Measurements from ENCODE around the gene ITGB4. TPM values are rescaled to one million over a fixed set of nuclear protein-coding genes. Genes with fewer than 3 reads are reported as not detected.

Gene ITGB4
- total RNA-seq, 1 donor from 2014 or later: 1.3 TPM

GRCh38 chr17:75691371-75691791 lies 29.9 kb upstream of the ITGB4 start:
- no peaks in the 10 kb centered on the region for H3K9me3 Mint-ChIP-seq
- H3K27ac Mint-ChIP-seq: peak overlapping the region; percentile 71
- H3K36me3 Mint-ChIP-seq (ENCODE audit: low read depth): peaks cover 45% of the 10 kb centered on the region
- H3K4me3 Mint-ChIP-seq (ENCODE audit: low read depth): no peak overlapping the region
- peaks cover 53% of the 10 kb centered on the region for H3K4me1 Mint-ChIP-seq (ENCODE audit: low read depth)
- H3K27me3 Mint-ChIP-seq (ENCODE audit: low read depth): no peaks in the 10 kb centered on the region
- no peak for DNase-seq (ENCODE audit: low spot score)
- intact Hi-C loops (cut with micrococcal nuclease): no loop called here

- Mint-ChIP-seq H3K9me3 (no peaks in the 10 kb centered on the region), H3K4me3 (ENCODE audit: low read depth) (no peak overlapping the region), H3K27me3 (ENCODE audit: low read depth) (no peaks in the 10 kb centered on the region), H3K36me3 (ENCODE audit: low read depth) (peaks cover 40% of the 10 kb centered on the region), H3K27ac (peak overlapping the region; percentile 73), H3K4me1 (ENCODE audit: low read depth) (peaks cover 48% of the 10 kb centered on the region)
- DNase-seq (ENCODE audit: low spot score): no peak
- intact Hi-C loops (cut with micrococcal nuclease): no loop called here
Observed at GRCh38 chr17:75691801-75692626, 29.2 kb upstream of the ITGB4 start.

- no peak for DNase-seq (ENCODE audit: low spot score)
- no peaks in the 10 kb centered on the region for H3K27me3 Mint-ChIP-seq (ENCODE audit: low read depth)
- H3K4me3 Mint-ChIP-seq (ENCODE audit: low read depth): no peak overlapping the region
- H3K36me3 Mint-ChIP-seq (ENCODE audit: low read depth): peaks cover 38% of the 10 kb centered on the region
- no peaks in the 10 kb centered on the region for H3K9me3 Mint-ChIP-seq
- intact Hi-C loops (cut with micrococcal nuclease): no loop called here
- H3K4me1 Mint-ChIP-seq (ENCODE audit: low read depth): peaks cover 42% of the 10 kb centered on the region
- no peak overlapping the region for H3K27ac Mint-ChIP-seq
Observed at GRCh38 chr17:75692976-75693375, 28.3 kb upstream of the ITGB4 start.

GRCh38 chr17:75693500-75694481 lies 27.5 kb upstream of the ITGB4 start:
- Mint-ChIP-seq H3K9me3 (no peaks in the 10 kb centered on the region), H3K4me1 (ENCODE audit: low read depth) (peaks cover 34% of the 10 kb centered on the region), H3K27ac (no peak overlapping the region), H3K4me3 (ENCODE audit: low read depth) (no peak overlapping the region), H3K36me3 (ENCODE audit: low read depth) (peaks cover 34% of the 10 kb centered on the region), H3K27me3 (ENCODE audit: low read depth) (no peaks in the 10 kb centered on the region)
- intact Hi-C loops (cut with micrococcal nuclease): no loop called here
- no peak for DNase-seq (ENCODE audit: low spot score)

GRCh38 chr17:75694536-75694935 lies 26.7 kb upstream of the ITGB4 start:
- Mint-ChIP-seq H3K9me3 (no peaks in the 10 kb centered on the region), H3K36me3 (ENCODE audit: low read depth) (peaks cover 32% of the 10 kb centered on the region), H3K4me1 (ENCODE audit: low read depth) (peaks cover 26% of the 10 kb centered on the region), H3K27me3 (ENCODE audit: low read depth) (no peaks in the 10 kb centered on the region), H3K27ac (no peak overlapping the region), H3K4me3 (ENCODE audit: low read depth) (no peak overlapping the region)
- no peak for DNase-seq (ENCODE audit: low spot score)
- intact Hi-C loops (cut with micrococcal nuclease): no loop called here

GRCh38 chr17:75695141-75695829 lies 26.0 kb upstream of the ITGB4 start:
- Mint-ChIP-seq H3K9me3 (no peaks in the 10 kb centered on the region), H3K4me1 (ENCODE audit: low read depth) (peaks cover 22% of the 10 kb centered on the region), H3K36me3 (ENCODE audit: low read depth) (peaks cover 33% of the 10 kb centered on the region), H3K27me3 (ENCODE audit: low read depth) (no peaks in the 10 kb centered on the region), H3K4me3 (ENCODE audit: low read depth) (no peak overlapping the region), H3K27ac (peak overlapping the region; percentile 6)
- intact Hi-C loops (cut with micrococcal nuclease): no loop called here
- DNase-seq (ENCODE audit: low spot score): no peak

GRCh38 chr17:75695830-75696271 lies 25.4 kb upstream of the ITGB4 start:
- Mint-ChIP-seq H3K4me1 (ENCODE audit: low read depth) (peaks cover 17% of the 10 kb centered on the region), H3K27me3 (ENCODE audit: low read depth) (no peaks in the 10 kb centered on the region), H3K4me3 (ENCODE audit: low read depth) (no peak overlapping the region), H3K27ac (no peak overlapping the region), H3K36me3 (ENCODE audit: low read depth) (peaks cover 39% of the 10 kb centered on the region), H3K9me3 (no peaks in the 10 kb centered on the region)
- intact Hi-C loops (cut with micrococcal nuclease): no loop called here
- no peak for DNase-seq (ENCODE audit: low spot score)

- H3K27ac Mint-ChIP-seq: no peak overlapping the region
- H3K9me3 Mint-ChIP-seq: no peaks in the 10 kb centered on the region
- no peaks in the 10 kb centered on the region for H3K4me1 Mint-ChIP-seq (ENCODE audit: low read depth)
- no peaks in the 10 kb centered on the region for H3K27me3 Mint-ChIP-seq (ENCODE audit: low read depth)
- DNase-seq (ENCODE audit: low spot score): no peak
- intact Hi-C loops (cut with micrococcal nuclease): no loop called here
- peaks cover 41% of the 10 kb centered on the region for H3K36me3 Mint-ChIP-seq (ENCODE audit: low read depth)
- H3K4me3 Mint-ChIP-seq (ENCODE audit: low read depth): no peak overlapping the region
Observed at GRCh38 chr17:75697651-75698291, 23.5 kb upstream of the ITGB4 start.

- Mint-ChIP-seq H3K9me3 (no peaks in the 10 kb centered on the region), H3K27ac (no peak overlapping the region), H3K4me3 (ENCODE audit: low read depth) (no peak overlapping the region), H3K4me1 (ENCODE audit: low read depth) (no peaks in the 10 kb centered on the region), H3K27me3 (ENCODE audit: low read depth) (no peaks in the 10 kb centered on the region), H3K36me3 (ENCODE audit: low read depth) (peaks cover 42% of the 10 kb centered on the region)
- intact Hi-C loops (cut with micrococcal nuclease): no loop called here
- no peak for DNase-seq (ENCODE audit: low spot score)
Observed at GRCh38 chr17:75698659-75699058, 22.6 kb upstream of the ITGB4 start.

- Mint-ChIP-seq H3K4me1 (ENCODE audit: low read depth) (no peaks in the 10 kb centered on the region), H3K27ac (no peak overlapping the region), H3K9me3 (no peaks in the 10 kb centered on the region), H3K27me3 (ENCODE audit: low read depth) (no peaks in the 10 kb centered on the region), H3K36me3 (ENCODE audit: low read depth) (peaks cover 52% of the 10 kb centered on the region), H3K4me3 (ENCODE audit: low read depth) (no peak overlapping the region)
- no peak for DNase-seq (ENCODE audit: low spot score)
- intact Hi-C loops (cut with micrococcal nuclease): no loop called here
Observed at GRCh38 chr17:75701288-75701687, 20.0 kb upstream of the ITGB4 start.

GRCh38 chr17:75703191-75703590 lies 18.1 kb upstream of the ITGB4 start:
- H3K27me3 Mint-ChIP-seq (ENCODE audit: low read depth): no peaks in the 10 kb centered on the region
- no peaks in the 10 kb centered on the region for H3K4me1 Mint-ChIP-seq (ENCODE audit: low read depth)
- DNase-seq (ENCODE audit: low spot score): no peak
- H3K9me3 Mint-ChIP-seq: no peaks in the 10 kb centered on the region
- intact Hi-C loops (cut with micrococcal nuclease): no loop called here
- H3K4me3 Mint-ChIP-seq (ENCODE audit: low read depth): no peak overlapping the region
- H3K27ac Mint-ChIP-seq: no peak overlapping the region
- peaks cover 60% of the 10 kb centered on the region for H3K36me3 Mint-ChIP-seq (ENCODE audit: low read depth)

GRCh38 chr17:75703591-75703990 lies 17.7 kb upstream of the ITGB4 start:
- H3K36me3 Mint-ChIP-seq (ENCODE audit: low read depth): peaks cover 61% of the 10 kb centered on the region
- H3K27ac Mint-ChIP-seq: no peak overlapping the region
- intact Hi-C loops (cut with micrococcal nuclease): no loop called here
- no peak for DNase-seq (ENCODE audit: low spot score)
- no peaks in the 10 kb centered on the region for H3K27me3 Mint-ChIP-seq (ENCODE audit: low read depth)
- H3K4me3 Mint-ChIP-seq (ENCODE audit: low read depth): no peak overlapping the region
- no peaks in the 10 kb centered on the region for H3K4me1 Mint-ChIP-seq (ENCODE audit: low read depth)
- no peaks in the 10 kb centered on the region for H3K9me3 Mint-ChIP-seq
